ENCODE data around the gene C1orf159. TPM values are rescaled to one million over a fixed set of nuclear protein-coding genes. Genes with fewer than 3 reads are reported as not detected.

Gene C1orf159
- total and polyA plus RNA-seq, 2 experiments from 2014 or later = 21.7 to 36.2 TPM

DNA sequence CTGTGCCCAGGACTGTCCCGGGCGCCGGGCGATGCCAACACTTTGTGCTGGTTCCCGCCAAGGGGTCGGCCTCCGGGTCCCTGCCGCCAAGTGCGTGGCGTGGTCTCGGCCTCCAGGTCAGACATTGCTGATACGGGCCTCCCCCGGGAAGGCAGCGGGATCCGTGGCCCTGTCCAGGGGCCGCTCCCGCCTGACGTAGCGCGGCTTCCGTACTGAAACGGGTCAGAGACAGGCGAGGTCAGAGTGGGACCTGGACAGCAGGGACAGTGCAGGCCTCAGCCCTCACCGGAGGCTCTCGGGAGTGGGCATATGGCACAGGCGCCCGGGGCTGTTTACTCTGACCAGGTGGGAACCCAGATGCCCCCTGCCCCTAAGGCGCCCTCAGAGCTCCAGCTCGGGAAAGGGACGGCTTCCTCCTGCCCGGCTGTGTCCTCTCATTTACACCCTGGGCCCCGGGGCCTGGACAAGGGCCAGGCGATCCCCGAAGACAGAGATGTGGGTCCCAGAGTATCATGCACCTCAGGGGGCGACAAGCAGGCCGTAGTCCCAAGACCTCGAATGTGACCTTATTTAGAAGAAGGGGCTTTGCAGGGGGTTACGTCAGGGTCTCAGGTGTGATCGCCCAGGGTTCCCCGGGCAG lies 33.0 kb downstream of the C1orf159 start:
- Histone ChIP-seq H3K27ac (no peak overlapping the region), H3K27me3 (no peaks in the 10 kb centered on the region), H3K9me3 (ENCODE audit: low read depth) (no peaks in the 10 kb centered on the region), H3K4me1 (ENCODE audit: low read depth) (peaks cover 9% of the 10 kb centered on the region), H3K4me3 (no peak overlapping the region), H3K36me3 (no peaks in the 10 kb centered on the region)
- TF ChIP-seq, protein P1, sequence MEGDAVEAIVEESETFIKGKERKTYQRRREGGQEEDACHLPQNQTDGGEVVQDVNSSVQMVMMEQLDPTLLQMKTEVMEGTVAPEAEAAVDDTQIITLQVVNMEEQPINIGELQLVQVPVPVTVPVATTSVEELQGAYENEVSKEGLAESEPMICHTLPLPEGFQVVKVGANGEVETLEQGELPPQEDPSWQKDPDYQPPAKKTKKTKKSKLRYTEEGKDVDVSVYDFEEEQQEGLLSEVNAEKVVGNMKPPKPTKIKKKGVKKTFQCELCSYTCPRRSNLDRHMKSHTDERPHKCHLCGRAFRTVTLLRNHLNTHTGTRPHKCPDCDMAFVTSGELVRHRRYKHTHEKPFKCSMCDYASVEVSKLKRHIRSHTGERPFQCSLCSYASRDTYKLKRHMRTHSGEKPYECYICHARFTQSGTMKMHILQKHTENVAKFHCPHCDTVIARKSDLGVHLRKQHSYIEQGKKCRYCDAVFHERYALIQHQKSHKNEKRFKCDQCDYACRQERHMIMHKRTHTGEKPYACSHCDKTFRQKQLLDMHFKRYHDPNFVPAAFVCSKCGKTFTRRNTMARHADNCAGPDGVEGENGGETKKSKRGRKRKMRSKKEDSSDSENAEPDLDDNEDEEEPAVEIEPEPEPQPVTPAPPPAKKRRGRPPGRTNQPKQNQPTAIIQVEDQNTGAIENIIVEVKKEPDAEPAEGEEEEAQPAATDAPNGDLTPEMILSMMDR (IDR thresholded peaks at IDR 0.05; ENCODE audit: low read depth, low read length) = no peak
- no peak for DNase-seq (ENCODE audit: low read depth in 1 of 2, low spot score in 1 of 2)

DNA sequence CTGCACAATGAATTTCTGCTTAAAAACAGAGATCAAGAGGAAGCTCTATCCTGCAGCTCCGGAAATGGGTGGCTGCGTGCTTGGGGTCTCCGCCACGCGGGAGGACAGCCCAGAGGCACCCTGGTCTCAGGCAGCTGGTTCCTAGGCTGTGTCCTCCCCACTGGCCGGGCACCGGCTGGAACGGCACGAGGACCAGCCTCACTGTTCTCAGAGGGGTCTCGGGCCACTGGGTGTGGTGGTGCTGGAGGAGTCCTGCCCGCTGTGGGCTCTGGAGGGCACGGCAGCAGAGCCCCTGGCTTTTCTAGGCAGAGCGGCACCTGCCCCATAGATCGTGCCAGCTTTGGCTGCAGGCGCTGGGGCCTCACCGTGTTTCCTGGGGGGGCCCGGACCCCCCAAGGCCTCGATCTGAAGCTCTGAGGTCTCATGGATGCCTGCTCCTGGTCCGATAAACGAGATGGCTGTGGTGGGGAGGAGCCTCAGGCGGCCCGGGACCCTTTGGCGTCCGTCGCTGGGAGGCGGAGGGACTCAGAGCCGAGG lies 33.6 kb downstream of the C1orf159 start:
- DNase-seq (ENCODE audit: low read depth in 1 of 2, low spot score in 1 of 2) = no peak

DNA sequence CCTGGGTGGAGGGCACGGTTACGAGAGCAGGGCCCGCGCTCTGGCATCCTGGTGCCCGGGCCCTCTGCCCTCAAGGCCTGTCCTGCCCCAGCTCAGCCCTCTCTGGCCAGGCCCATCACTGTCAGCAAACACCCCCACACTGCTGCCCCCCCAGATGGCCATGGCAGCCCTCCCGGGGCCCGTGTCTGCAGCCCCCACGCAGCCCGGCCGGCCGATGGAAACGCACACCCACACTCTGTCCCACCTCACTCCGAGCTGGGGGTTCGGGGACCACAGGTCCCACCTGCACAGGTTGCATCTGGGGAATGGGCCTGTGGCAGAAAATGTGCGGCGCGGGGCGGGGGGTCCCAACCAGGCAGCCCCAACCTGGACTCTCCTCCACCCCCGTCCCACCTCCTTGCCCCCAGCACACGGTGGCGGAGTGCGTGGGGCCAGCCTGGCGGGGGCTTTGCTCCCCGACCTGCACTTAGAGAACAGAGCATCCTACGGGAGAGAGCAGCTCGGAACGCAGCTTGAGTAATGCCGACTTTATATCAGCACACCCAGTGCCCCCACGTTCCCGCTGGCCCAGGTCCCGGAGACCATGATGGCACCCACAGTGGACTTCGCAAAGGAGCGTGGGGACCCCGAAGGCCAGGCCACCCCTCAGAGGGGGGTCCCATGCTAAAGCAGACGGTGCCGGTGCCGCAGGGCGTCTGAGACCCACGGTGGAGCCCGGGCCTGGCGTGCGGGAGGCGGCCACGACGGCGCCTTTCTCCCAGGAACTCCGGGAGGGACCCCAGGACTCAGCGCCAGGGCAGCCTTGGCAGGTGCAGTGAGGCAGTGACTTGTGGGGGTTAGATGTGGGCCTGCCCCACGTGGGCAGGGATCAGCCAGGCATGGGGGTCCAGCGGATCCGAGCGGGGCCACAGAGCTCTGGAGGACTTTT lies 34.3 kb downstream of the C1orf159 start:
- TF ChIP-seq, protein P1 (IDR thresholded peaks at IDR 0.05; ENCODE audit: low read depth, low read length) = no peak
- H3K4me1 ChIP-seq (ENCODE audit: low read depth) = peaks cover 9% of the 10 kb centered on the region
- H3K36me3 ChIP-seq = no peaks in the 10 kb centered on the region
- DNase-seq (ENCODE audit: low read depth in 1 of 2, low spot score in 1 of 2) = no peak
- no peak overlapping the region for H3K4me3 ChIP-seq
- H3K9me3 ChIP-seq (ENCODE audit: low read depth) = no peaks in the 10 kb centered on the region
- H3K27ac ChIP-seq = no peak overlapping the region
- no peaks in the 10 kb centered on the region for H3K27me3 ChIP-seq

More for the DNA sequence above, 33.6 kb downstream of the C1orf159 start:
- no peaks in the 10 kb centered on the region for H3K9me3 ChIP-seq (ENCODE audit: low read depth)
- H3K36me3 ChIP-seq = no peaks in the 10 kb centered on the region
- TF ChIP-seq, protein P1 (IDR thresholded peaks at IDR 0.05; ENCODE audit: low read depth, low read length) = no peak
- H3K27ac ChIP-seq = no peak overlapping the region
- H3K4me1 ChIP-seq (ENCODE audit: low read depth) = peaks cover 9% of the 10 kb centered on the region
- no peak overlapping the region for H3K4me3 ChIP-seq
- H3K27me3 ChIP-seq = no peaks in the 10 kb centered on the region

DNA sequence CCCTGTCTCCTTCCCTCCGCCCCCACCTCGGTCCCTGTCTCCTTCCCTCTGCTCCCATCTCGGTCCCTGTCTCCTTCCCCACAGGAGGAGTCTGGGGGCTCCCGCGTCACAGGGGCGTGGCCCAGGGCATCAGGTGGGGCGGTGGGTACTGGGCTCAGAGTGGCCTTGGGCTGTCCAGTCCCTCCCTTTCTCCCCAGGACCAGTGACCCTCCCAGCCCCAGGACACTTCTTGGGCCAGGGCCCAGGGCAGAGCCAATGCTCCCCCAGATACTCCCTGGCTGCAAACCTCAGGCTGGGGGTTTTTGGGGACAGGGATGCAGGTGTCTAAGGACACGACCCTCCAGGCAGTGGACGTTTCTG lies 35.0 kb downstream of the C1orf159 start:
- Histone ChIP-seq H3K27me3 (no peaks in the 10 kb centered on the region), H3K4me3 (no peak overlapping the region), H3K27ac (no peak overlapping the region), H3K4me1 (ENCODE audit: low read depth) (peaks cover 9% of the 10 kb centered on the region), H3K9me3 (ENCODE audit: low read depth) (no peaks in the 10 kb centered on the region), H3K36me3 (no peaks in the 10 kb centered on the region)
- TF ChIP-seq, protein P1 (IDR thresholded peaks at IDR 0.05; ENCODE audit: low read depth, low read length) = no peak
- DNase-seq (ENCODE audit: low read depth in 1 of 2, low spot score in 1 of 2) = no peak

DNA sequence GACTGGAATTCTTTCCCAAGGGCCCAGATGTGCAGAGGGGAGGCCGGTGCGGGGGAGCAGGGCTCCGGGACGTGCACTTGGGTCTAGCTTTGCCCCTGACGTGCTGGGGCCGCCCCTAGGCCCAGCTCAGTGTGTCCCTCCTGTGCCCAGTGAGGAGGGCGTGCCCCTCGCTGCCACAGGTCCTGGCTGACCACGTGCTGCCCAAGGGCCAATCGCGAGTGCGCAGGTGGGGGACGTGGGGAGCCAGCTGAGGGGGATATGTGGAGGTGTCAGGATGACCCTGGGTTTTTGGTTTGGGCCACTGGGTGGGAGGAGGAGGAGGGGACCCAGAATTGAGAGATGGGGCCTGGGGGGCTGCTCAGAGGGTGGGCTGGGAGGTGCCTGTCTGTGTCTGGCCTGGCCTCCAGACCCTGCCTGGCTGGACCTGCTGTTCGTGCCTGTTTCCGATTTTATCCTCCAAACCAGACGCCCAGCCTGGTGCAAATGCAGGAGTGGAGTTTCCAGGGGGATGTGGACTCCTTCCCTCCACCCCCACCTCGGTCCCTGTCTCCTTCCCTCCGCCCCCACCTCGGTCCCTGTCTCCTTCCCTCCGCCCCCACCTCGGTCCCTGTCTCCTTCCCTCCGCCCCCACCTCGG lies 35.6 kb downstream of the C1orf159 start:
- peaks cover 9% of the 10 kb centered on the region for H3K4me1 ChIP-seq (ENCODE audit: low read depth)
- DNase-seq (ENCODE audit: low read depth in 1 of 2, low spot score in 1 of 2) = peak; percentile 55 to 79
- TF ChIP-seq, protein P1 (IDR thresholded peaks at IDR 0.05; ENCODE audit: low read depth, low read length) = no peak
- no peaks in the 10 kb centered on the region for H3K27me3 ChIP-seq
- no peaks in the 10 kb centered on the region for H3K9me3 ChIP-seq (ENCODE audit: low read depth)
- H3K27ac ChIP-seq = peak overlapping the region; percentile 67
- H3K36me3 ChIP-seq = no peaks in the 10 kb centered on the region
- H3K4me3 ChIP-seq = peak overlapping the region; percentile 13
